ENCODE measurements around the gene MYLK. TPM values are rescaled to one million over a fixed set of nuclear protein-coding genes. Genes with fewer than 3 reads are reported as not detected.
A peak's percentile ranks its signal among the peaks of the same experiment; 100 is the strongest.
"Not testable (repeated sequence)": the region's sequence is repeated elsewhere in the genome, so short reads cannot be mapped to it uniquely, and the experiment has no call there.

MYLK gene
- total RNA-seq, 1 donor from 2014 or later = 11.1 TPM

- intact Hi-C loops (cut with micrococcal nuclease) = no loop called here
- no peak for DNase-seq
- H3K4me1 ChIP-seq = peaks cover 18% of the 10 kb centered on the region
- no peak for TF ChIP-seq CTCF (IDR thresholded peaks at IDR 0.05; ENCODE audit: borderline replicate concordance)
- H3K27ac ChIP-seq (replicated peaks) = peak overlapping the region; percentile 38
- no peaks in the 10 kb centered on the region for H3K27me3 ChIP-seq (ENCODE audit: low read depth)
- peaks cover 14% of the 10 kb centered on the region for H3K36me3 ChIP-seq
- no peaks in the 10 kb centered on the region for H3K9me3 ChIP-seq (replicated peaks)
- no peak overlapping the region for H3K4me3 ChIP-seq
Measured at GRCh38 chr3:123618076-123618708, 265.9 kb downstream of the MYLK start.

- no peak for TF ChIP-seq CTCF (IDR thresholded peaks at IDR 0.05; ENCODE audit: borderline replicate concordance)
- Histone ChIP-seq H3K9me3 (replicated peaks) (no peaks in the 10 kb centered on the region), H3K27ac (replicated peaks) (no peak overlapping the region), H3K36me3 (peaks cover 19% of the 10 kb centered on the region), H3K4me1 (peaks cover 18% of the 10 kb centered on the region), H3K27me3 (ENCODE audit: low read depth) (no peaks in the 10 kb centered on the region), H3K4me3 (no peak overlapping the region)
- intact Hi-C loops (cut with micrococcal nuclease) = no loop called here
- no peak for DNase-seq
Measured at GRCh38 chr3:123616593-123616992, 267.5 kb downstream of the MYLK start.

- Histone ChIP-seq H3K4me3 (no peak overlapping the region), H3K27ac (replicated peaks) (no peak overlapping the region), H3K4me1 (peaks cover 13% of the 10 kb centered on the region), H3K9me3 (replicated peaks) (no peaks in the 10 kb centered on the region), H3K36me3 (peaks cover 24% of the 10 kb centered on the region), H3K27me3 (ENCODE audit: low read depth) (no peaks in the 10 kb centered on the region)
- DNase-seq = no peak
- intact Hi-C loops (cut with micrococcal nuclease) = no loop called here
- no peak for TF ChIP-seq CTCF (IDR thresholded peaks at IDR 0.05; ENCODE audit: borderline replicate concordance)
Measured at GRCh38 chr3:123613543-123613942, 270.6 kb downstream of the MYLK start.

GRCh38 chr3:123611674-123612073 lies 272.5 kb downstream of the MYLK start:
- H3K4me1 ChIP-seq; DNase-seq; H3K27me3 ChIP-seq (ENCODE audit: low read depth); H3K27ac ChIP-seq (replicated peaks); H3K4me3 ChIP-seq; intact Hi-C loops (cut with micrococcal nuclease); H3K9me3 ChIP-seq (replicated peaks): not testable (repeated sequence)
- H3K36me3 ChIP-seq = peaks cover 24% of the 10 kb centered on the region

GRCh38 chr3:123611082-123611481 lies 273.1 kb downstream of the MYLK start:
- intact Hi-C loops (cut with micrococcal nuclease) = no loop called here
- Histone ChIP-seq H3K27ac (replicated peaks) (no peak overlapping the region), H3K4me1 (peaks cover 6% of the 10 kb centered on the region), H3K36me3 (peaks cover 24% of the 10 kb centered on the region), H3K4me3 (no peak overlapping the region), H3K27me3 (ENCODE audit: low read depth) (no peaks in the 10 kb centered on the region), H3K9me3 (replicated peaks) (no peaks in the 10 kb centered on the region)
- DNase-seq = no peak
- TF ChIP-seq CTCF (IDR thresholded peaks at IDR 0.05; ENCODE audit: borderline replicate concordance) = no peak

- intact Hi-C loops (cut with micrococcal nuclease) = no loop called here
- peaks cover 24% of the 10 kb centered on the region for H3K36me3 ChIP-seq
- H3K4me1 ChIP-seq = peaks cover 6% of the 10 kb centered on the region
- no peak overlapping the region for H3K27ac ChIP-seq (replicated peaks)
- H3K27me3 ChIP-seq (ENCODE audit: low read depth) = no peaks in the 10 kb centered on the region
- no peak for DNase-seq
- H3K4me3 ChIP-seq = no peak overlapping the region
- H3K9me3 ChIP-seq (replicated peaks) = no peaks in the 10 kb centered on the region
- no peak for TF ChIP-seq CTCF (IDR thresholded peaks at IDR 0.05; ENCODE audit: borderline replicate concordance)
Measured at GRCh38 chr3:123610331-123610730, 273.8 kb downstream of the MYLK start.

Measured in left ventricle myocardium inferior (tissue), 1 donor.